Immature natural killer cell (primary cell): ENCODE results near the gene PTRH2. TPM values are rescaled to one million over a fixed set of nuclear protein-coding genes. Genes with fewer than 3 reads are reported as not detected.

Experiments
- polyA plus RNA-seq, 3 donors: library from polyadenylated mRNA; unstranded; fragments of 300-500 nt; fragmentation: Illumina TruSeq; gene quantifications; one replicate each; pipeline ENCODE4 v1.2.3, GENCODE V29; 2021

Gene PTRH2
- polyA plus RNA-seq, 3 donors from 2014 or later = 6.0 to 20.7 (median 13.5) TPM

Other genes with a start within 250 kb of the PTRH2 start
- gene DHX40, start 141.8 kb downstream of the PTRH2 start, polyA plus RNA-seq = 10 to 100 TPM; 22.1 to 26.4 (median 25.0) TPM
- gene CLTC, start 87.5 kb downstream of the PTRH2 start, polyA plus RNA-seq = 10 to 100 TPM; 33.9 to 65.6 (median 45.4) TPM
- 10 to 100 TPM; 61.5 to 81.4 (median 66.7) TPM for gene VMP1, start 224 bp upstream of the PTRH2 start, polyA plus RNA-seq
- 10 to 100 TPM in 2 of 3 donors, 1 to 10 TPM in 1; 8.8 to 12.7 (median 10.1) TPM for gene TUBD1, start 185.5 kb upstream of the PTRH2 start, polyA plus RNA-seq
- 10 to 100 TPM; 10.4 to 24.7 (median 14.5) TPM for gene RPS6KB1, start 185.7 kb upstream of the PTRH2 start, polyA plus RNA-seq